Measurements from ENCODE around the gene UNCX.
A peak's percentile ranks its signal among the peaks of the same experiment; 100 is the strongest.
"Not testable (repeated sequence)": the region's sequence is repeated elsewhere in the genome, so short reads cannot be mapped to it uniquely, and the experiment has no call there.

Gene UNCX

DNA sequence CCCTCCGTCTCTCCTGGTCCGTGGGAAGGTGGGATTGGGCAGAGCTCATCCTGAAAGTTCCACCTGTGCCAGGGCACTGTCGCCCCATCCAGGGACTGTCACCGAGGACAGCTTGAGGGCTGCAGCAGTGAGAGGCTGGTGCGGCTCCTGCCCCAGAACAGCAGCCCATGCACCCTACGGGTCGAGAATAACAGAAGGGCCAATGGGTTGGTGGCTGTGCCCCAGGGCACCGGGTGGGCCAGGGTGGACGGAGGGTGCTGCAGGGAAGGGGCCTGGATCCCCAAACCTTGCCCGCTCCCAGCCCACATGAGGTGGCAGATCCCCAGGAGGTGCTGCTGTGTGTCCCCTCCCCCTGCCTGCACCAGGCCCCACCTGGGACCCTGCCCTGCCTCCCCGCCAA, 23.9 kb downstream of the UNCX start:
- TF ChIP-seq, protein P1, sequence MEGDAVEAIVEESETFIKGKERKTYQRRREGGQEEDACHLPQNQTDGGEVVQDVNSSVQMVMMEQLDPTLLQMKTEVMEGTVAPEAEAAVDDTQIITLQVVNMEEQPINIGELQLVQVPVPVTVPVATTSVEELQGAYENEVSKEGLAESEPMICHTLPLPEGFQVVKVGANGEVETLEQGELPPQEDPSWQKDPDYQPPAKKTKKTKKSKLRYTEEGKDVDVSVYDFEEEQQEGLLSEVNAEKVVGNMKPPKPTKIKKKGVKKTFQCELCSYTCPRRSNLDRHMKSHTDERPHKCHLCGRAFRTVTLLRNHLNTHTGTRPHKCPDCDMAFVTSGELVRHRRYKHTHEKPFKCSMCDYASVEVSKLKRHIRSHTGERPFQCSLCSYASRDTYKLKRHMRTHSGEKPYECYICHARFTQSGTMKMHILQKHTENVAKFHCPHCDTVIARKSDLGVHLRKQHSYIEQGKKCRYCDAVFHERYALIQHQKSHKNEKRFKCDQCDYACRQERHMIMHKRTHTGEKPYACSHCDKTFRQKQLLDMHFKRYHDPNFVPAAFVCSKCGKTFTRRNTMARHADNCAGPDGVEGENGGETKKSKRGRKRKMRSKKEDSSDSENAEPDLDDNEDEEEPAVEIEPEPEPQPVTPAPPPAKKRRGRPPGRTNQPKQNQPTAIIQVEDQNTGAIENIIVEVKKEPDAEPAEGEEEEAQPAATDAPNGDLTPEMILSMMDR (IDR thresholded peaks at IDR 0.05; ENCODE audit: low read depth, low read length) = no peak
- no peak for DNase-seq
- H3K9me3 ChIP-seq (ENCODE audit: severe bottlenecking) = no peaks in the 10 kb centered on the region
- no peaks in the 10 kb centered on the region for H3K27me3 ChIP-seq (ENCODE audit: insufficient read depth, low read depth, severe bottlenecking)
- H3K4me3 ChIP-seq (ENCODE audit: low read depth, low read length) = no peak overlapping the region
- H3K36me3 ChIP-seq = no peaks in the 10 kb centered on the region
- H3K27ac ChIP-seq = no peak overlapping the region

DNA sequence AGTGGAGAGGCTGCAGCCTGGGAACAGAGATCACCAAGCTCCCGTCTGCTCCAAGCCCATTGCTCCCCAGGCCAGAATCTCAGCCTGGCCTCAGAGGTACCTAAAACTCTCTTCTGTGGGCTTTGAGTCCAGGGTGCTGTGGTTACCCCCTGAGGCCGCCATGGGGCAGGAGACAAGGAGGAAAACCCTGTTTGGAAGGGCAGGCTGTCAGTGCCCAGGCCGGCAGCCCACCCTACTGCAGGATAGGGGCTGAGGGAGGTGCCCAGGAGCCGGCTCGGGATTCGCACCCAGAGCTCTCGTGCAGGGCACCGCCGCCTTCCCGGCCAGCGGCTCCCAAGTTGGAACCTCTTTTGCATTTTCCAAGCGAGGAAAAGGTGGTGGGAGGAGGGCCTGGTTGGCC, 24.5 kb downstream of the UNCX start:
- DNase-seq = no peak
- Histone ChIP-seq H3K36me3 (no peaks in the 10 kb centered on the region), H3K9me3 (ENCODE audit: severe bottlenecking) (no peaks in the 10 kb centered on the region), H3K4me3 (ENCODE audit: low read depth, low read length) (no peak overlapping the region), H3K27me3 (ENCODE audit: insufficient read depth, low read depth, severe bottlenecking) (no peaks in the 10 kb centered on the region), H3K27ac (no peak overlapping the region)
- TF ChIP-seq, protein P1 (IDR thresholded peaks at IDR 0.05; ENCODE audit: low read depth, low read length) = no peak

DNA sequence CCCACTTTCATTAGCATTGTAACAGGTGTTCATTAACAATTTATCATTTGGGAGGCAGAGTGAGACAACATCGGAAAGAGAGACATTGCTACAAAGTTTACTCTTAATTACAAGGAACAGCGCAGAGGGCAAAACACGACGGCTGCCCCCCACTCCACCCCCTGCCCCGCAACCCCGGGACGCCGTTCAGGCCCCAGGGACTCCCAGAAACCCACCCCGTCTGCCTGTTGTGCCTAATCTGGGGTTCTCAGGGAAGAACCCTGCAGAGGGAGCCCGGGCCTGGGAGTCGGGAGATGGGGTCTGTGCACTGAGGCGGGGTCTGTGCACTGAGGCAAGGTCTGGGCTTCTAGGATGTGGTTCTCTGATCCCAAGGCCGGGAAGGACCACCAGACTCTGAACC, 25.2 kb downstream of the UNCX start:
- H3K27me3 ChIP-seq (ENCODE audit: insufficient read depth, low read depth, severe bottlenecking) = no peaks in the 10 kb centered on the region
- DNase-seq = no peak

DNA sequence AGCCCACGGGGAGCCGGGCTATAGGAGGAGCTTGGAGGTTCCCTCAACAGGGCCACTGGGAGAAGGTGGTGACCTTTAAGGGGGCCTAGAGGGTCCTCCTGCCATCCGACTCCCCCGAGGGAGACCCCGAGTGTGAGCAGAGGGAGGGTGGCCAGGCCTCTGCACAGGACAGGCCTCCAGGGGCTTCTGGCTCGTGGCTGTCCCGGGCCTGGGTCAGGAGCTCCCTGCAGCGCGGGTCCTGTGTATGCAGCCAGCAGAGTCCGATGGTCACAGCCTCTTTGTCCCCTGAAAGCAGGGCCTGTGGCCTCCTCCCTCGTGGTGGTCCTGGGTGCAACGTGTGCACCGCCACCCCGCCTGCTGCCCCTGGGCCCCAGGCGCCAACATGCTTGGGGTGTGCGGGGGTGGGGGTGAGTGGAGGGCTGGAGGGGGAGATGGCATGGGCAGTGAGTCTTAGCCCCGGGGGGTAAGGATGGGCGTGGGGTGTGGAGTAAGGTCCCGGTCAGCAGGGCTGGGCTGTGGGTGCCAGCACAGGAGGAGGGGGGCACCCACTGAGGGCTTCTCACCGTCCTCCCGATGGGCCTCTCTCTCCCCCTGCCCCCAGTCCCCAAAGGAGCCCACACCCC, 27.1 kb downstream of the UNCX start:
- no peaks in the 10 kb centered on the region for H3K27me3 ChIP-seq (ENCODE audit: insufficient read depth, low read depth, severe bottlenecking)
- no peak overlapping the region for H3K27ac ChIP-seq
- no peak for DNase-seq
- no peaks in the 10 kb centered on the region for H3K9me3 ChIP-seq (ENCODE audit: severe bottlenecking)
- H3K36me3 ChIP-seq = no peaks in the 10 kb centered on the region
- H3K4me3 ChIP-seq (ENCODE audit: low read depth, low read length) = no peak overlapping the region
- TF ChIP-seq, protein P1 (IDR thresholded peaks at IDR 0.05; ENCODE audit: low read depth, low read length) = no peak

More for the DNA sequence above, 25.2 kb downstream of the UNCX start:
- Histone ChIP-seq H3K27ac (no peak overlapping the region), H3K4me3 (ENCODE audit: low read depth, low read length) (no peak overlapping the region), H3K9me3 (ENCODE audit: severe bottlenecking) (no peaks in the 10 kb centered on the region), H3K36me3 (no peaks in the 10 kb centered on the region)
- TF ChIP-seq, protein P1 (IDR thresholded peaks at IDR 0.05; ENCODE audit: low read depth, low read length) = no peak

DNA sequence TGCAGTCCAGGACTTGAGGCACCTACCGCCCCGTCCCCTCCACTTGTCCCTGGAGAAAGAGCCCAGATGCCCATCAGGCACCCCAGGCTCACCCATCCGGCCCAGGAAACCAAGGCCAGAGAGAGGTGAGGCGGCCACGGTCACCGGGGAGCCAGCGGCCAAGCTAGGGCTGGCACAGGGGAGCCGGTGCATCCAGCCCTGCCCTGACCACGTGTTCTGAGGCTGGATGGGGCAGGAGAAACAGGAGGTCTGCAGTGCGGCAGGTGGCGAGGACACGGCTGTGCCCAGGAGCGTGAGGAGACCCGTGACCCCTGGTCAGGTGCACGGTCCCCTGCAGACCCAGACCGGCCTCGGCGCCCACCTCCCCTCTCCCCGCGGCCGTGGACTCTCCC, 27.6 kb downstream of the UNCX start:
- Histone ChIP-seq H3K27ac (peak overlapping the region; percentile 36), H3K27me3 (ENCODE audit: insufficient read depth, low read depth, severe bottlenecking) (no peaks in the 10 kb centered on the region), H3K36me3 (no peaks in the 10 kb centered on the region), H3K9me3 (ENCODE audit: severe bottlenecking) (no peaks in the 10 kb centered on the region), H3K4me3 (ENCODE audit: low read depth, low read length) (peak overlapping the region; percentile 13; the same call in 1 of the 2 replicates)
- TF ChIP-seq, protein P1 (IDR thresholded peaks at IDR 0.05; ENCODE audit: low read depth, low read length) = no peak
- DNase-seq = no peak

DNA sequence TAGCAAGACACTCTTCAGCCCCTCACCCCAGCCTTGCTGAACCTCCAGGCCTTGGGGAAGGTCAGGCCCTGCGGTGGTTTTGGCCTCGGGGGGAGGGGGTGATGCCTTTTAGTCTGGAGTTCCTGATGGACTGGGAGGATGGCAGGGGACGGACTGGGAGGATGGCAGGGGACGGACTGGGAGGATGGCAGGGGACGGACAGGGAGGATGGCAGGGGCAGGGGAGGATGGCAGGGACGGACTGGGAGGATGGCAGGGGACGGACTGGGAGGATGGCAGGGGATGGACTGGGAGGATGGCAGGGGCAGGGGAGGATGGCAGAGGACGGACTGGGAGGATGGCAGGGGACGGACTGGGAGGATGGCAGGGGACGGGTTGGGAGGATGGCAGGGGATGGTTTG, 28.4 kb downstream of the UNCX start:
- not testable (repeated sequence) for H3K36me3 ChIP-seq; DNase-seq; H3K9me3 ChIP-seq (ENCODE audit: severe bottlenecking); H3K27me3 ChIP-seq (ENCODE audit: insufficient read depth, low read depth, severe bottlenecking); H3K4me3 ChIP-seq (ENCODE audit: low read depth, low read length); H3K27ac ChIP-seq

Data from WERI-Rb-1 (cell line).